ENCODE data around the gene BMPR2.

GRCh38 chr2:202339071-202339870 is 36.9 kb upstream of the BMPR2 start:
- no peak for TF ChIP-seq CTCF (IDR thresholded peaks at IDR 0.05)
- TF ChIP-seq EZH2phosphoT487 (IDR thresholded peaks at IDR 0.05) = no peak
- no peak for TF ChIP-seq EZH2 (IDR thresholded peaks at IDR 0.05)
